NCI-H146 (cell line): ENCODE measurements around the gene TNNT1.

Source experiments
- DNase-seq: peaks from one replicate; lab custom pipeline; 2025; lab: John Stamatoyannopoulos, UW

Gene TNNT1

DNA sequence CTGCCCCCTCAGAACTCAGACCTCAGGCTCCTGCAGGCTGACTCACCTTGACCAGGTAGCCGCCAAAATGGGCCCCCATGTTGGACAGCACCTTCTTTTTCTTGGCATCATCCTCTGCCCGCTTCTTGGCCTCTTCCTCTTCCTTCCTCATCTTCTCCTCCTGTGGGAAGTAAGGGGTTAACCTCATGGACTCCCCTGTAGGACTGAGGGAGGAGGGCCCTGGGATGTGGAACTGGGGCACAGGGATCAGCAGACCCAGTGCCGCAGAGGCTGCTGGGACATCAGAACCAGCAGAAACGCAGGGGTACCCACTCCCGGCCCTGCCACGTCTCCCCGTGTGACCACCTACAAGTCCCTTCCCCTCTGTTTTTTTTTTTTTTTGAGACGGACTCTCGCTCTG lies 11.1 kb downstream of the TNNT1 start:
- no peak for DNase-seq

DNA sequence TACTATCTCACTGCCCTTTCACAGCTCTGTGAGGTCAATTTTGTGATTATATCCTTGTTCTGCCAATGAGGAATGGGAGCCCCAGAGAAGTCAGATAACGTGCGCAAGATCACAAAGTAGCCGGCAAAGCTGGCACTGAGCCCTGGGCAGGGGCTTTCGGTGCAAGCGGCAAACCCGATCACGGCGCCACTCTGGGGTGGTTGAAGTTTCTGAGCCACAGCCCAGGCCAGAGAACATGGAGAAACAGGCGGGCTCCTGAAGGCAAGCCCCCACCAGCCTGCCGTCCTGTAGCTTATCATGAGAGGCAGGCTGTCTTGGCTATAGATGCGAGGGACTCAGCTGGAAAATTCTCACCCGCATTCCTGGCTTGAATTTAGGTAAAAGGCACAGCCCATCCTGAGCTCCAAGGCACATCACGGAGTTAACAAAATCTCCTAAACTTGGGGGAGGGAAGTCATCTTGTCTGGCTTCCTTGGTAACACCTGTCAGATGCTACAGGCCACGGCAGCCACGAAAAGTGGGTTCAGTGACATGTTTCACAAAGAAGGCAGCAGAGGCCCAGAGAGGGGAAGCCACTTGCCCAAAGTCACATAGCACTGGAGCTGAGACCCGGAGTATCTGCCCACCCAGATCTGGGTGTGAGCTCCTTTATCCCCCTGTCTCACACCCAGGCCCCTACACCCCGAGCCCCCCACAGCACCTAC lies 12.5 kb downstream of the TNNT1 start:
- no peak for DNase-seq

DNA sequence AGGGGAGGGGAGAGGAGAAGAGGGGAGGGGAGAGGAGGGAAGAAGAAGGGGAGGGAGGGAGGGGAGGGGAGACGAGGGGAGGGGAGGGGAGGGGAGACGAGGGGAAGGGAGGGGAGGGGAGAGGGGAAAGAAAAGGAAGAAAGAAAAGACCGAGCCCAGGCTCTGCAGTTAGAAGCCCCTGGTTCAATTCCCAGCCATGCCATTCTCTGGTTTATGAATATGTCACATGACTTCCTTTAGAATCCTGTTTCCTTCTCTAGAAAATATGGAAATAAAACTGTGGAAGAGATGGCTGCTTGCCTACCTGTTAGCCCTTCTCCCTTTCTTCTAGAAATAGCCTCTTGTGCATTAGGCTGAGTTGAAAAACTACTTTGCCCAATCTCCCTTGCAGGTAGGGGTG lies 14.3 kb downstream of the TNNT1 start:
- no peak for DNase-seq

DNA sequence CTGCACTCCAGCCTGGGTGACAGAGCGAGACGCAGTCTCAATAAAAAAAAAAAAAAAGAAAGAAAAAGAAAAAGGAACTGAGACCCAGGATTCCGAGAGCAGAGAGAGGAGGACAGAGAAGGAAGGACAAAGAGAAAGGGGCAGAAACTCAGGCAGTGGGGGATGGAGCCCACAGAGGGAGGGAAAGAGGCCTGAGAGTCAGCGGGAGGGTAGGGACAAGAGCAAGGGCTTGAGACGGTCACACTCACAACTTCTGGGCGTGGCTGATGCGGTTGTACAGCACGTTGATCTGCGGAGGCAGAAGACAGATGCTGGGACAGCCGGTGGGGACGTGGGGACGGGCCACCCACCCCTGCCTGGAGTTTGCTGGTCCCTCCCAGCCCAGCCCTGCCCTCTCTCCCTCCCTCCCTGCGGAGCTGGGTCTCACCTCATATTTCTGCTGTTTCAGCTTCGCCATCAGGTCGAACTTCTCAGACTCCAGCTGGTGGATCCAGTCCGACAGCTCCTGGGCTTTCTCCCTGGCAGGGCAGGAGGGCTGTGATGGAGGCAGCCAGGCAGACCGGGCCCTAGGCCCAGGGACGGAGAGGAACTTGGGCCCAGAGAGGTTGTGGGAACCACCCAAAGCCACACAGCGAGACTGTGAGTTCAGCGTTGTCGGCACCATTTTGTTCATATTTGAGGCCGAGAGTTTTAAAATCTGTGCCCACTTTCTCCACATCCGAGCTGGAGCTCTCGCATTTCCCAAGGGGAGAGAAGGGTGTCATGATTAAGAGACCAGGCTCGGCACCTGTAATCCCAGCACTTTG lies 15.2 kb downstream of the TNNT1 start:
- no peak for DNase-seq

DNA sequence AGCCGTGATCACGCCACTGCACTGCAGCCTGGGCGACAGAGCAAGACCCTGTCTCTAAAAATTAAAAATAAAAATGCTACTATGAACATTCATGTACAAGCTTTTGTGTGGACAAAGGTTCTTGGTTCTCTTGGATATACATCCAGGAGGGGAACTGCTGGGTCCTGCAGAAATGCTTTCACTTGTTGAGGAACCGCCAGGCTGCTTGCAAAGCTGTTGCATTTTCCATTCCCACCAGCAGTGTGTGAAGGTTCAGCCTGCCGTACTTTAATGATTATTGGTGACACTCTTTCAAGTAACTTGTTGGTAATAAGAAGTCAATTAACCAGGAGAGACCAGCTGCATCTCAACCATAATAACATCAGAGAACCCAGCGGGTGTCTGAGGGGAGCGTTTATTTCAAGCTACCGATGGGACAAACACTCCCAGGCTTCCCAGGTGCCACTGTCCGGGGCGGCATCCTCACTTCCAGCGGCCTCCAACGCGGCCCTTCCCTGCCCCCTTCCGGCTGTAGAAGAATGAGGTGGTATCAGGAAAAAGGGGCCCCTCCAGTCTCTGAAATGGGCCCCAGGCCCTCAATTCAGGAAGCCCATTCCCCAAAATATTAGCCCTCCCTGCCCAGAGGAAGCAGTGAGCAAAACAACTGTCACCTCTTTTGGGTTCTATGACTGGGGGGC lies 16.4 kb downstream of the TNNT1 start:
- DNase-seq = no peak

DNA sequence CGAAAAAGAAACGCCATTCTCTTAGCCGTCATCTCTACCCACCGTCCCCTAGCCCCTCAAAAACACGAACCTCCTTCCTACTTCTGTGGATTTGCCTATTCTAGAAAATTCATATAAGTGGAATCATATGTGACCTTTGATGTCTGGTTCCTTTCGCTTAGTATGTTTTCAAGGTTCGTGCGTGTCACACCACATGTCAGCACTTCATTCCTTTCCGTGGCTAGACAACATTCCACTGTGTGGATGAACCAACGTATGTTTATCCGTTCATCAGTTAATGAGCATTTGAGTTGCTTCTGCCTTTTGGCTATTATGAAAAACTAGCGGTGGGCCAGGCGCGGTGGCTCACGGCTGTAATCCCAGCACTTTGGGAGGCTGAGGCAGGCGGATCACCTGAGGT lies 17.6 kb downstream of the TNNT1 start:
- no peak for DNase-seq

DNA sequence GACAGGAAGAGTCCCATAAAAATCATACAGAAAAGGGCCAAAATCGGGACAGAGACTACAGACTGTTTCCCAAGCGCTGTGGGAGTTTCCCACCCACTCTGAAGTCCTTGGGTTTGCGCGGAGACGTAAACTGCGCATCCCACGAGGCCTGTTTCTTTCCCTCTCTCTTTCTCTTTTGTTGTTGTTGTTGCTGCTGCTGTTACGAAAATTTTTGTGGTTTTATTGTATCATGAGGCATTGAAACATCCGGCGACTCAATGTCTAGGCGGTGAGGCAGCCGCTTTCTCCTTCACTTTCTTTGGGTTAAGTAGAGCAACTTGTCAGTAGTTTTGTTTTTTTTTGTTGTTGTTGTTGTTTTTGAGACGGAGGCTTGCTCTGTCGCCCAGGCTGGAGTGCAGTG lies 30.0 kb downstream of the TNNT1 start:
- no peak for DNase-seq

DNA sequence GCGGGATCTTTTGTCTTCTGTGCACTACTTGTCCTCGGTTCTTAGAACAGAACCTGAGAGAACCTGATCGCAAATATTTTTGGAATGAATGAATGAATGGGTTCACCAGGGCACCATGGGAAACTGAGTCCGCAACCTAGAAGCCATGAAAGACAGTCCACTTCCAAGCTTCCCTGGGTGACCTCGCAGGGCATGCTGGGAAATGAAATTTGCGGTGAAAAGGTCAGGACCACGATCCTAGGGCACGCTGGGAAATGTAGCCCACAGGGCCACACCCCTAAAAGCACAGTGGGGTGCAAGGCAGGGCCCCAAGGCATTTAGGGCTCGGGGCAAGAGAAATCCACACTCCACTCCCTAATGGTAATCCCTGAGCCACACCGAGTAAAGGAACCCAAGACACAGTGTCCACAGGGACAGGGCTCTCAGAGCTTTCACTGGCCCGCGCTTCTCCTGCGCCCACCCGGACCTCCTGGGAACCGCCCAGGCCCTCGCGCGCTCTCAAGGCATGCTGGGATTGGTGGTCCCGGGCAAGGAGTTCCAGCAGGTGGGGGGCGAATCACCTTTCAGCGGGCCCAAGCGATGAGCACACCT lies 30.5 kb downstream of the TNNT1 start:
- peak; percentile 32 for DNase-seq

DNA sequence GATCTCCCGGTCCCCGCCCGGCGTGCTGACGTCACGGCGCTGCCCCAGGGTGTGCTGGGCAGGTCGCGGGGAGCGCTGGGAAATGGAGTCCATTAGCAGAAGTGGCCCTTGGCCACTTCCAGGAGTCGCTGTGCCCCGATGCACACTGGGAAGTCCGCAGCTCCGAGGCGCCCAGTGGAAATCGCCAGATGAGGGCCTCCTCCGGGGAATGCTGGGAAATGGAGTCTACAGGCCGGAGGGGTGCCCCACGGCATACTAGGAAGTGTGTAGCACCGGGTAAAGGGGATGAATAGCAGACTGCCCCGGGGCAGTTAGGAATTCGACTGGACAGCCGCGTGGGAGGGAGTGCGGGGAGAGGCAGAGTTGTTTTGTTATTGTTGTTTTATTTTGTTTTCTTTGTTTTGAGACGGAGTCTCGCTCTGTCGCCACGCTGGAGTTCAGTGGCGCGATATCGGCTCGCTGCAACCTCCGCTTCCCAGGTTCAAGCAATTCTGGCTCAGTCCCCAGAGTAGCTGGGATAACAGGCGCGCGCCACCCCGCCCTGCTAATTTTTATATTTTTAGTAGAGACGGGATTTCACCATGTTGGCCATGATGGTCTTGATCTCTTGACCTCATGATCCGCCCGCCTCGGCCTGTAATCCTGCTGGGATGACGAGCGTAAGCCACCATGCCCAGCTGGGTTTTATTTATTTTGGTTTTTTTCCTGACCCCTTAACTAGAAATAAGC lies 31.2 kb downstream of the TNNT1 start:
- peak; percentile 99 for DNase-seq

DNA sequence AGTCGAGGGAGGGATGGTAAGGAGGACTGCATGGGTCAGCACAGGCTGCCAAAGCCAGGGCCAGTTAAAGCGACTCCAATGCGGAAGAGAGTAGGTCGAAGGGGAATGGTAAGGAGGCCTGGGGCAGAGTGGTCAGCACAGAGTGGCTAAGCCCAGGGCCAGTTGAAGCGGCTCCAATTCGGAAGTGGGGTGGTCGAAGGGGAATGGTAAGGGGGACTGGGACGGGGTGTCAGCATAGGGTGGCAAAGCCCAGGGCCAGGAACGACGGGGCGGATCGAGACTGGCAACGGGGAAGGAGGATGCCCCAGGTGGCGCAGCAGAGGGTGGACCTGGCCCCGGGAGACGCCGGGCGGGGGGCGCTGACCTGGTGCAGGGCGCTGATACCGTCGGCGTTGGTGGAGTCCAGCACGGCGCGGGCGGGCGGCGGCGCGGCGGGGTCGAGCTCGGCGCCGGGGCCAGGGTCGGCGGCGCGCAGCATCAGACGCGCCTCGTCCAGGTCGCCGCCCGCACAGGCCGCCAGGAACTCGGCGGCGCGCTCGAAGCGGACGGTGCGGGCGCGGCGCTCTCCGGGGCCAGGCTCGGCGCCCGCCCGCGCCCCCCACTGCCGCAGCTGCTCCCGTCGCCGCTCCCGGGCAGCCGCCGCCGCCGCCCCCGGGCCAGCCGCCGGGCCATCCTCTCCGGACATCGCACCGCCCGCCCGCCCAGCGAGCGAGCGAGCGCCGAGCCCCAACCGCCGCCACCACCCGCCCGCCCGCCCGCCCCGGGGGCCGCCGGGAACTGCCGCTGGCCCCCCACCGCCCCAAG lies 31.9 kb downstream of the TNNT1 start, which contains the start of gene PPP1R12C:
Gene PPP1R12C, minus strand, starts transcription at position 779 of the 804 bp plus-strand sequence. Its CDS starts 94 bp downstream, at position 685.
- DNase-seq = peak; percentile 36

DNA sequence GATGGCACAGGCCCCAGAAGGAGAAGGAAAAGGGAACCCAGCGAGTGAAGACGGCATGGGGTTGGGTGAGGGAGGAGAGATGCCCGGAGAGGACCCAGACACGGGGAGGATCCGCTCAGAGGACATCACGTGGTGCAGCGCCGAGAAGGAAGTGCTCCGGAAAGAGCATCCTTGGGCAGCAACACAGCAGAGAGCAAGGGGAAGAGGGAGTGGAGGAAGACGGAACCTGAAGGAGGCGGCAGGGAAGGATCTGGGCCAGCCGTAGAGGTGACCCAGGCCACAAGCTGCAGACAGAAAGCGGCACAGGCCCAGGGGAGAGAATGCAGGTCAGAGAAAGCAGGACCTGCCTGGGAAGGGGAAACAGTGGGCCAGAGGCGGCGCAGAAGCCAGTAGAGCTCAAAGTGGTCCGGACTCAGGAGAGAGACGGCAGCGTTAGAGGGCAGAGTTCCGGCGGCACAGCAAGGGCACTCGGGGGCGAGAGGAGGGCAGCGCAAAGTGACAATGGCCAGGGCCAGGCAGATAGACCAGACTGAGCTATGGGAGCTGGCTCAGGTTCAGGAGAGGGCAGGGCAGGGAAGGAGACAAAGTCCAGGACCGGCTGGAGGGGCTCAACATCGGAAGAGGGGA lies 32.7 kb downstream of the TNNT1 start:
- DNase-seq = peak; percentile 31

DNA sequence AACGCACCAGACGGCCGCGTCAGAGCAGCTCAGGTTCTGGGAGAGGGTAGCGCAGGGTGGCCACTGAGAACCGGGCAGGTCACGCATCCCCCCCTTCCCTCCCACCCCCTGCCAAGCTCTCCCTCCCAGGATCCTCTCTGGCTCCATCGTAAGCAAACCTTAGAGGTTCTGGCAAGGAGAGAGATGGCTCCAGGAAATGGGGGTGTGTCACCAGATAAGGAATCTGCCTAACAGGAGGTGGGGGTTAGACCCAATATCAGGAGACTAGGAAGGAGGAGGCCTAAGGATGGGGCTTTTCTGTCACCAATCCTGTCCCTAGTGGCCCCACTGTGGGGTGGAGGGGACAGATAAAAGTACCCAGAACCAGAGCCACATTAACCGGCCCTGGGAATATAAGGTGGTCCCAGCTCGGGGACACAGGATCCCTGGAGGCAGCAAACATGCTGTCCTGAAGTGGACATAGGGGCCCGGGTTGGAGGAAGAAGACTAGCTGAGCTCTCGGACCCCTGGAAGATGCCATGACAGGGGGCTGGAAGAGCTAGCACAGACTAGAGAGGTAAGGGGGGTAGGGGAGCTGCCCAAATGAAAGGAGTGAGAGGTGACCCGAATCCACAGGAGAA lies 33.5 kb downstream of the TNNT1 start:
- no peak for DNase-seq

DNA sequence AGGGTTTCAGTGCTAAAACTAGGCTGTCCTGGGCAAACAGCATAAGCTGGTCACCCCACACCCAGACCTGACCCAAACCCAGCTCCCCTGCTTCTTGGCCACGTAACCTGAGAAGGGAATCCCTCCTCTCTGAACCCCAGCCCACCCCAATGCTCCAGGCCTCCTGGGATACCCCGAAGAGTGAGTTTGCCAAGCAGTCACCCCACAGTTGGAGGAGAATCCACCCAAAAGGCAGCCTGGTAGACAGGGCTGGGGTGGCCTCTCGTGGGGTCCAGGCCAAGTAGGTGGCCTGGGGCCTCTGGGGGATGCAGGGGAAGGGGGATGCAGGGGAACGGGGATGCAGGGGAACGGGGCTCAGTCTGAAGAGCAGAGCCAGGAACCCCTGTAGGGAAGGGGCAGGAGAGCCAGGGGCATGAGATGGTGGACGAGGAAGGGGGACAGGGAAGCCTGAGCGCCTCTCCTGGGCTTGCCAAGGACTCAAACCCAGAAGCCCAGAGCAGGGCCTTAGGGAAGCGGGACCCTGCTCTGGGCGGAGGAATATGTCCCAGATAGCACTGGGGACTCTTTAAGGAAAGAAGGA lies 34.4 kb downstream of the TNNT1 start:
- no peak for DNase-seq

DNA sequence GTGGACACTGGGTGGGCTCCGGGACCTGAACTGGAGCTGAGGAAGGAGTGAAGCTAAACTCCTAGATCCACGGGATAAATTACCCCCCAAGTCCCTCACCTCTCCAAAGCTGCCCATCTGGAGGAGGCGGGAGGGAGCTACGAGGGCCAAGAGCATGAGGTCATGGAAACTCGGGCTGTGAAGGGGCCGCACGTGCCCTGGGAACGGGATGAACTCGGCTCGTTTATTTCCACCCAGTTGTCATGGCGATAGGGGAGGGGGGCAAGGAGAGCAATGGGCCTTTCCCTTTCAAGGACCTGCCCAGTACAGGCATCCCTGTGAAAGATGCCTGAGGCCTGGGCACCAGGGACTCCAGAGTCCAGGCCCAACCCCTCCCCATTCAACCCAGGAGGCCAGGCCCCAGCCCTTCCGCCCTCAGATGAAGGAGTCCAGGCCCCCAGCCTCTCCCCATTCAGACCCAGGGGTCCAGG lies 35.4 kb downstream of the TNNT1 start:
- no peak for DNase-seq

DNA sequence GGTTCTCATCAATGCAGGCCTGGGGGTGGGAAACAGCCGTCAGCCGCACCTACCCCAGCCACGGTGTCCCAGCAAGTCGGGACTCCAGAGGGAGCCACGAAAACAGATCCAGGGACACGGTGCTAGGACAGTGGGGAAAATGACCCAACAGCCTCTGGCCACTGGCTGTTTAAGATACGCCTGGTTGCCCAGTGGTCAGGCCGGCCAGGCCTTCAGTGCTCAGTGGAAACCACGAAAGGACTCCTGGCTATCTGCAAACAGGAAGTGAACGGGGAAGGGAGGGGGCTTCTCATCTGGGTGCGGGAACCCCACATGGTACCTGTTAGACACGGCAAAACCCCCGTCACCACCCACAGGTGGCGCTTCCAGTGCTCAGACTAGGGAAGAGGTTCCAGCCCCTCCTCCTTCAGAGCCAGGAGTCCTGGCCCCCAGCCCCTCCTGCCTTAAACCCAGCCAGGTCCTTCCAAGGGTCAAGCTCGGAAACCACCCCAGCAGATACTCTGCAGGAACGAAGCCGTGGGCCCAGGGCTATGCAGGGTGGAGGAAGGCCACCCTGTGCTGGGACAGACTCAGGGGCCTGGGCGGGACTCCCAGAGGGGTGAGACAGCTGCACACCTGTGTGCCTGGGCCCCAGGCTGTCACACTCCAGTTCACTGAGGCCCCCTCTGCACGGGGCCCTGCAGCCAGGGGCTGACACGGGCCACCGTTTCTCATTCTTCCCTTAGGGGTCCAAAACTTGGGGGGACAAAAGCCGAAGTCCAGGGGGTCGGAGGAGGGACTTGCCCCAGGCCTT lies 36.0 kb downstream of the TNNT1 start:
- no peak for DNase-seq

DNA sequence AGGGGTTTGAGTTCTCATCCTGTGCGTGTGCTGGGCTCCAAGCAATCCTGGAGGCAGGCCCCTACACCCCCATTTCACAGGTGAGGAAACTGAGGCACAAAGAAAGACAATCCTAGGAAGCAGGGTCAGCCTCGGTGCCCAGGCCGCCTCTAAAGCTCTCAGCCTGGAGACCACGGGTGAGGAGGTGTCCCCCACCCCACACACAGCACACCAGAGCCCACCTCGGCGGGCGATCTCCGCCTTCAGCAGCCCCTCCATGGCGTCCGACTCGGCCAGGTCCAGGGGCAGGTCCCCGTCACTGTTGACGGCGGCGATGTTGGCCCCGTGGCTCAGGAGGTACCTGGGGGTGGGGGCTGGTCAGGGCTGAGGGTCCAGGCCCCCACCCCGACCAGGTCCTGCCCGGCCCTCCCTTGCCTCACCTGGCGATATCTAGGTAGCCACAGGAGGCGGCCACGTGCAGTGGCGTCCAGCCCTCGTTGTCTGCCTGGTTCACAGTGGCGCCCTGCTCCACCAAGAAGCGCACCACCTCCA lies 36.7 kb downstream of the TNNT1 start:
- no peak for DNase-seq

DNA sequence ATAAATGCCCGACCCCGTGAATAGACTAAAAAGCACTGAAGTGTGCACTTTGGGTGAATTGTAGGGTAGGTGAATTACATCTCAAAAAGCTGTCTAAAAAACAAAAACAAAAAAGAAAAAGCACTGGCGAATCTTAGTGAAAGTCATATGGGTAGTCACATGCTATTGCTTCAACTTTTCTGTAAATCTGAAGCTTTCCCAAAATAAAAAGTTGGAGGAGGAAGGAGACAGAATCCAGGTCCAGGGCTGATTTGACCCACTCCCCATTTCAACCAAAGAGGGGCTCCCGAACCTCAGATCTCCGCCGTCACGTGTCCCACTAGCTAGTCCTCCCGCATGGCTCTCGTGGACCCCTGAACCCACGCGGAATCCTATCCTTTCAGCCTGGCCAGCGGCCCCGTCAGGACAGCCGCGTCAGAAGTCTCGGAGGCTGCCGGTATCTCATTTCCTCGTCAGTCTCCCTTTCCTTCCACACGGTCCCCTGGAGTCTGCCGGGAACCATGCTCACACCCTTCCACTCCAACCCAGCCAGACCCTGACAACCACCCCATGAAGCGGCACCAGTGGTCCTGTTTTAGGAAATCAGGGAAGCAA lies 37.7 kb downstream of the TNNT1 start:
- no peak for DNase-seq
